Measurements from ENCODE around the gene ELOVL5. TPM values are rescaled to one million over a fixed set of nuclear protein-coding genes. Genes with fewer than 3 reads are reported as not detected.
"Not testable (repeated sequence)": the region's sequence is repeated elsewhere in the genome, so short reads cannot be mapped to it uniquely, and the experiment has no call there.

ELOVL5 gene
- total RNA-seq, 3 donors from 2014 or later (not counting 1 experiment from before 2014, with no cell fraction given), result 72.1 to 99.5 (median 73.7) TPM

DNA sequence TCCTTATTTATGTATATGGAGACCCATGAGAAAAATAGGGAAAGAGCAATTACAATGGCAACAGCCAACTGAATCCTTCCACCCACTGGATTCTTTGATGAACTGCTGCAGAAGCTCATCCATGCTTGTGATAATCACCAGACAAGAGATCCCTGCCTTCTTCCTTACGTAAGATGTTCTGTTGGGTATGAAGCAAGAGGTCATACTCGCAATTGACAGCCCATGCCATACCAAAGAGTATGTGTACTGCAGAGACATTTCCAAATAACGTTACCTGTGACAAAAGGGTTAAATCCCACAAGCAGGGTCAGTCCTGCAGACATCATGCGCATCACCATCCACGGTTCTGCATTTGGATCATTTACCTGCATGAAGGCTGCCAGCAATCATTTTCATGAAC, 27.8 kb downstream of the ELOVL5 start:
- H3K36me3 Mint-ChIP-seq, result no peaks in the 10 kb centered on the region
- ATAC-seq (no peak), DNase-seq (no peak)
- no peak for TF ChIP-seq CTCF (IDR thresholded peaks at IDR 0.05)
- no peaks in the 10 kb centered on the region for H3K9me3 Mint-ChIP-seq
- 92% methylated on average over 5 of the region's 5 CpGs for WGBS (ENCODE audit: insufficient coverage)
- H3K36me3 ChIP-seq (ENCODE audit: control insufficient read depth, insufficient read depth, low read length), result no peaks in the 10 kb centered on the region
- H3K4me3 ChIP-seq (ENCODE audit: low read length), result no peak overlapping the region
- H3K27ac ChIP-seq (ENCODE audit: low read length), result no peak overlapping the region
- H3K27ac Mint-ChIP-seq, result peak overlapping the region; percentile 66 to 72
- peaks cover 55 to 68% of the 10 kb centered on the region in 2 donors for H3K4me1 Mint-ChIP-seq
- H3K4me3 Mint-ChIP-seq, result no peak overlapping the region
- H3K27me3 Mint-ChIP-seq (ENCODE audit: low read depth in 2 of 2), result no peaks in the 10 kb centered on the region
- no peaks in the 10 kb centered on the region for H3K9me3 ChIP-seq (ENCODE audit: control insufficient read depth, insufficient read depth, low read length)
- H3K4me1 ChIP-seq (ENCODE audit: control insufficient read depth, insufficient read depth, low read length), result peaks cover 12% of the 10 kb centered on the region
- no peaks in the 10 kb centered on the region for H3K27me3 ChIP-seq (ENCODE audit: control insufficient read depth, insufficient read depth, low read length)
- intact Hi-C loops (cut with micrococcal nuclease), result no loop called here

DNA sequence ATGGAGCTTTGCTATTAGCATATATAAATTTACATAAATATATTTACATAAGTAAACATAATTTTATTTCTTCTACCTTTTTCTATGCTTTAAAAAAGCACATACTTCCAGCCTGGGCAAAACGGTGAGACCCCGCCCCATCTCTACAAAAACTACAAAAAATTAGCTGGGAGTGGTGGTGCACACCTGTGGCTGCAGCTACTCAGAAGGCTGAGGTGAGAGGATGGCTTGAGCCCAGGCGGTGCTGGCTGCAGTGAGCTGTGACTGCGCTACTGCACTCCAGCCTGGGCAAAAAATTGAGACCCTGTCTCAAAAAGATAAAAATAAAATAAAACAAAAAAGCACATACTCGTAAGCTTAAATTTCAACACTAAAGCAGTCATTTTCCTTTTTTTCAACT, 30.3 kb downstream of the ELOVL5 start:
- H3K27me3 Mint-ChIP-seq (ENCODE audit: low read depth in 2 of 2), result no peaks in the 10 kb centered on the region
- no peak for DNase-seq
- intact Hi-C loops (cut with micrococcal nuclease), result no loop called here
- H3K9me3 Mint-ChIP-seq, result no peaks in the 10 kb centered on the region
- H3K27me3 ChIP-seq (ENCODE audit: control insufficient read depth, insufficient read depth, low read length), result no peaks in the 10 kb centered on the region
- H3K4me3 ChIP-seq (ENCODE audit: low read length), result no peak overlapping the region
- H3K9me3 ChIP-seq (ENCODE audit: control insufficient read depth, insufficient read depth, low read length), result no peaks in the 10 kb centered on the region
- no peak overlapping the region for H3K27ac ChIP-seq (ENCODE audit: low read length)
- no peak overlapping the region for H3K27ac Mint-ChIP-seq
- 91% methylated on average over 2 of the region's 5 CpGs for WGBS (ENCODE audit: insufficient coverage)
- ATAC-seq, result no peak
- H3K4me1 Mint-ChIP-seq, result peaks cover 64 to 81% of the 10 kb centered on the region in 2 donors
- H3K36me3 ChIP-seq (ENCODE audit: control insufficient read depth, insufficient read depth, low read length), result no peaks in the 10 kb centered on the region
- no peak overlapping the region for H3K4me3 Mint-ChIP-seq
- no peak for TF ChIP-seq CTCF (IDR thresholded peaks at IDR 0.05)
- no peaks in the 10 kb centered on the region for H3K36me3 Mint-ChIP-seq
- H3K4me1 ChIP-seq (ENCODE audit: control insufficient read depth, insufficient read depth, low read length), result peaks cover 12% of the 10 kb centered on the region

DNA sequence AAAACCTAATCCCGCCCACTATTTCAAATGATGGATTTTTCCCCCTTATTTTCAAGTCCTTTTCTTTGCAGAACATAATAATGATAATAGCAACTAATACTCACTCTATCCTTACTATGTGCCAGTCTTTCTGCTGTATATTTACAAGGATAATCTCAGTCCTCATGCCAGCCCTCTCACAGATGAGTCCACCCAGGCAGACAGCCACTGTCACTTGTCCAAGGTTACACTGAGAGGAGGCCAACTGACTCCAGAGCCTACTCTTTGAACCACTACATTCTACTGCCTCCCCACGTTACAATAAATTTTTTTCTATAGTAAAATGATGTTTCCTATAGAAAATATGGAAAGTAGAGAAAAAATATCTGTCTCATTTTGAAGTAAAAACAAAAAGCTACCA, 30.9 kb downstream of the ELOVL5 start:
- WGBS (ENCODE audit: insufficient coverage), result 100% methylated on average over 1 of the region's 2 CpGs
- Histone ChIP-seq H3K36me3 (ENCODE audit: control insufficient read depth, insufficient read depth, low read length) (no peaks in the 10 kb centered on the region), H3K27ac (ENCODE audit: low read length) (no peak overlapping the region), H3K4me1 (ENCODE audit: control insufficient read depth, insufficient read depth, low read length) (peaks cover 16% of the 10 kb centered on the region), H3K9me3 (ENCODE audit: control insufficient read depth, insufficient read depth, low read length) (no peaks in the 10 kb centered on the region), H3K27me3 (ENCODE audit: control insufficient read depth, insufficient read depth, low read length) (no peaks in the 10 kb centered on the region), H3K4me3 (ENCODE audit: low read length) (no peak overlapping the region)
- Mint-ChIP-seq H3K4me3 (no peak overlapping the region), H3K36me3 (no peaks in the 10 kb centered on the region), H3K27ac (peak overlapping the region in 1 of 2 donors; percentile 60), H3K4me1 (peaks cover 65 to 82% of the 10 kb centered on the region in 2 donors), H3K27me3 (ENCODE audit: low read depth in 2 of 2) (no peaks in the 10 kb centered on the region), H3K9me3 (no peaks in the 10 kb centered on the region)
- ATAC-seq (no peak), DNase-seq (no peak)
- no peak for TF ChIP-seq CTCF (IDR thresholded peaks at IDR 0.05)
- intact Hi-C loops (cut with micrococcal nuclease), result no loop called here

DNA sequence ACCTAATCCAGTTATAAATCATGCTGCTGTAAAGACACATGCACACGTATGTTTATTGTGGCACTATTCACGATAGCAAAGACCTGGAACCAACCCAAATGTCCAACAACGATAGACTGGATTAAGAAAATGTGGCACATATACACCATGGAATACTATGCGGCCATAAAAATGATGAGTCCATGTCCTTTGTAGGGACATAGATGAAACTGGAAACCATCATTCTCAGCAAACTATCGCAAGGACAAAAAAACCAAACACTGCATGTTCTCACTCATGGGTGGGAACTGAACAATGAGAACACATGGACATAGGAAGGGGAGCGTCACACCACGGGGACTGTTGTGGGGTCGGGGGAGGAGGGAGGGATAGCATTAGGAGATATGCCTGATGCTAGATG, 31.5 kb downstream of the ELOVL5 start:
- Mint-ChIP-seq H3K27ac (peak overlapping the region; percentile 58 to 60), H3K4me1 (peaks cover 65 to 82% of the 10 kb centered on the region in 2 donors)
- H3K4me1 ChIP-seq (ENCODE audit: control insufficient read depth, insufficient read depth, low read length), result peaks cover 16% of the 10 kb centered on the region

More for the DNA sequence above, 31.5 kb downstream of the ELOVL5 start:
- WGBS (ENCODE audit: insufficient coverage), result 96% methylated on average over 8 of the region's 8 CpGs
- H3K36me3 ChIP-seq (ENCODE audit: control insufficient read depth, insufficient read depth, low read length); H3K9me3 ChIP-seq (ENCODE audit: control insufficient read depth, insufficient read depth, low read length); H3K27ac ChIP-seq (ENCODE audit: low read length); H3K4me3 Mint-ChIP-seq; intact Hi-C loops (cut with micrococcal nuclease); H3K36me3 Mint-ChIP-seq; H3K9me3 Mint-ChIP-seq; H3K4me3 ChIP-seq (ENCODE audit: low read length); H3K27me3 ChIP-seq (ENCODE audit: control insufficient read depth, insufficient read depth, low read length); DNase-seq; ATAC-seq; H3K27me3 Mint-ChIP-seq (ENCODE audit: low read depth in 2 of 2): not testable (repeated sequence)
